ENCODE measurements around the gene IRX2.

DNA sequence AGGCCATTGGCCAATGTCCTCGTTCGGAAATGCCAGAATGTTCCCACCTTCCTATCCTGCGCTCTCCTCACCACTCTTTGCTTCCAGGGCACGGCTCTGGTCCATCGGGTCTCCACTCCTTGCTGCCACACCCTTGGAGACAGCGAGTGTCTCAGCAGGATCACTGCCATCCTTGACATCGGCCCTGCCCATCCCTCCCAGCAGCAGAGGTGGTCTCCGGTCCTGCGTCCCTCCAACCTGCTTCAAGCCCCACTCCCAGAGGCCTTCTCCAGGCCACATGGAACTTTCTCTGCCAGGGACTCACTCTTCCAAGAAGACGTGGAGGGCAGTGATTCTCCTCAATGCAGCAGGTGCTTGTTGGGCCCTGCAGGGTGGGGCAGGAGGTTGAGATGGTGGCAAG is 42.7 kb downstream of the IRX2 start:
- TF ChIP-seq CTCF (conservative IDR thresholded peaks at IDR 0.05) (no peak), EZH2 (IDR thresholded peaks at IDR 0.05; ENCODE audit: low read depth) (no peak)
